ENCODE measurements around the gene POLR3A.

Gene POLR3A

GRCh38 chr10:78042752-78043104 is 13.4 kb upstream of the POLR3A start:
- TF ChIP-seq Cebpa-rat (IDR thresholded peaks at IDR 0.05), result no peak
- no peaks in the 10 kb centered on the region for H3K27me3 ChIP-seq
- peaks cover 39 to 90% (median 70%) of the 10 kb centered on the region in 10 experiments for H3K4me1 ChIP-seq
- no peak overlapping the region for H3K4me3 ChIP-seq
- H3K36me3 ChIP-seq, result peaks cover 51 to 61% (median 55%) of the 10 kb centered on the region in 11 experiments
- no peaks in the 10 kb centered on the region for H3K9me3 ChIP-seq (replicated peaks in 1 of 11)
- no peak overlapping the region for H3K9ac ChIP-seq
- peaks cover 71 to 99% (median 95%) of the 10 kb centered on the region in 11 experiments for H4K20me1 ChIP-seq
- H3K4me2 ChIP-seq, result no peak overlapping the region
- no peak overlapping the region for H3K27ac ChIP-seq

GRCh38 chr10:78042058-78042751 is 12.9 kb upstream of the POLR3A start:
- H3K9me3 ChIP-seq (replicated peaks in 1 of 11), result no peaks in the 10 kb centered on the region
- peaks cover 40 to 91% (median 72%) of the 10 kb centered on the region in 10 experiments for H3K4me1 ChIP-seq
- TF ChIP-seq Cebpa-rat (IDR thresholded peaks at IDR 0.05), result no peak
- H3K9ac ChIP-seq, result 0 out of 22 replicates have a peak overlapping the region, but pooled peaks of 1 of the 11 experiments have one; percentile 6
- H4K20me1 ChIP-seq, result peaks cover 76 to 100% (median 99%) of the 10 kb centered on the region in 11 experiments
- H3K27me3 ChIP-seq, result no peaks in the 10 kb centered on the region
- H3K4me3 ChIP-seq, result no peak overlapping the region
- H3K27ac ChIP-seq, result no peak overlapping the region
- peaks cover 57 to 66% (median 60%) of the 10 kb centered on the region in 11 experiments for H3K36me3 ChIP-seq
- H3K4me2 ChIP-seq, result peak overlapping the region in 1 of 11 experiments; percentile 6; a peak in 1 of 22 replicates

GRCh38 chr10:78041170-78042057 is 12.1 kb upstream of the POLR3A start:
- Histone ChIP-seq H3K4me2 (peak overlapping the region in 1 of 11 experiments; percentile 6; a peak in 1 of 22 replicates), H4K20me1 (peaks cover 84 to 100% (median 100%) of the 10 kb centered on the region in 11 experiments), H3K27ac (no peak overlapping the region), H3K36me3 (peaks cover 65 to 74% (median 68%) of the 10 kb centered on the region in 11 experiments), H3K9me3 (replicated peaks in 1 of 11) (no peaks in the 10 kb centered on the region), H3K4me3 (no peak overlapping the region), H3K27me3 (no peaks in the 10 kb centered on the region), H3K9ac (peak overlapping the region in 4 of 11 experiments; percentile 1 to 27 (median 16); a peak in 3 of 22 replicates), H3K4me1 (peaks cover 48 to 92% (median 73%) of the 10 kb centered on the region in 10 experiments)
- TF ChIP-seq Cebpa-rat (IDR thresholded peaks at IDR 0.05), result no peak

GRCh38 chr10:78039743-78040142 is 10.4 kb upstream of the POLR3A start:
- H3K36me3 ChIP-seq, result peaks cover 81 to 89% (median 84%) of the 10 kb centered on the region in 11 experiments
- H3K27me3 ChIP-seq, result no peaks in the 10 kb centered on the region
- H3K4me3 ChIP-seq, result no peak overlapping the region
- no peaks in the 10 kb centered on the region for H3K9me3 ChIP-seq (replicated peaks in 1 of 11)
- H3K27ac ChIP-seq, result no peak overlapping the region
- peak overlapping the region in 4 of 11 experiments; percentile 8 to 91 (median 18); a peak in 5 of 22 replicates for H3K9ac ChIP-seq
- H3K4me2 ChIP-seq, result peak overlapping the region in 3 of 11 experiments; percentile 4 to 95 (median 91); a peak in 2 of 22 replicates
- peaks cover 55 to 91% (median 74%) of the 10 kb centered on the region in 10 experiments for H3K4me1 ChIP-seq
- H4K20me1 ChIP-seq, result peaks cover 99 to 100% (median 100%) of the 10 kb centered on the region in 11 experiments
- TF ChIP-seq Cebpa-rat (IDR thresholded peaks at IDR 0.05), result no peak

GRCh38 chr10:78038791-78039547 is 9.7 kb upstream of the POLR3A start:
- H3K4me3 ChIP-seq, result no peak overlapping the region; a peak in 1 of 20 replicates
- TF ChIP-seq Cebpa-rat (IDR thresholded peaks at IDR 0.05), result no peak
- H3K9me3 ChIP-seq (replicated peaks in 1 of 11), result no peaks in the 10 kb centered on the region
- H3K4me1 ChIP-seq, result peaks cover 50 to 84% (median 68%) of the 10 kb centered on the region in 10 experiments
- no peak overlapping the region for H3K27ac ChIP-seq
- peak overlapping the region in 10 of 11 experiments; percentile 7 to 98 (median 93); a peak in 17 of 22 replicates for H3K4me2 ChIP-seq
- H3K27me3 ChIP-seq, result no peaks in the 10 kb centered on the region
- peaks cover 93 to 98% (median 96%) of the 10 kb centered on the region in 11 experiments for H4K20me1 ChIP-seq
- H3K36me3 ChIP-seq, result peaks cover 83 to 92% (median 88%) of the 10 kb centered on the region in 11 experiments
- peak overlapping the region in 10 of 11 experiments; percentile 4 to 91 (median 20); a peak in 10 of 22 replicates for H3K9ac ChIP-seq

GRCh38 chr10:78038105-78038504 is 8.8 kb upstream of the POLR3A start:
- peaks cover 82 to 88% (median 85%) of the 10 kb centered on the region in 11 experiments for H3K36me3 ChIP-seq
- peaks cover 49 to 75% (median 66%) of the 10 kb centered on the region in 10 experiments for H3K4me1 ChIP-seq
- peak overlapping the region in 4 of 10 experiments; percentile 83 to 94 (median 90); a peak in 6 of 20 replicates for H3K4me3 ChIP-seq
- peaks cover 85 to 89% (median 87%) of the 10 kb centered on the region in 11 experiments for H4K20me1 ChIP-seq
- H3K4me2 ChIP-seq, result peak overlapping the region; percentile 81 to 98 (median 94); a peak in 20 of 22 replicates
- no peaks in the 10 kb centered on the region for H3K9me3 ChIP-seq (replicated peaks in 1 of 11)
- H3K9ac ChIP-seq, result peak overlapping the region in 6 of 11 experiments; percentile 21 to 94 (median 40); a peak in 10 of 22 replicates
- H3K27ac ChIP-seq, result no peak overlapping the region
- H3K27me3 ChIP-seq, result no peaks in the 10 kb centered on the region
- TF ChIP-seq Cebpa-rat (IDR thresholded peaks at IDR 0.05), result no peak

GRCh38 chr10:78035933-78036583 is 6.7 kb upstream of the POLR3A start:
- H3K9ac ChIP-seq, result peak overlapping the region; percentile 87 to 96 (median 92); a peak in 21 of 22 replicates

More at GRCh38 chr10:78035933-78036583, 6.7 kb upstream of the POLR3A start:
- Histone ChIP-seq H3K4me1 (peaks cover 45 to 62% (median 56%) of the 10 kb centered on the region in 10 experiments), H3K4me3 (peak overlapping the region in 9 of 10 experiments; percentile 77 to 94 (median 88); a peak in 18 of 20 replicates), H3K9me3 (replicated peaks in 1 of 11) (no peaks in the 10 kb centered on the region), H4K20me1 (peaks cover 64 to 69% (median 67%) of the 10 kb centered on the region in 11 experiments), H3K36me3 (peaks cover 61 to 68% (median 66%) of the 10 kb centered on the region in 11 experiments), H3K27ac (no peak overlapping the region; a peak in 1 of 22 replicates), H3K4me2 (peak overlapping the region; percentile 81 to 98 (median 94)), H3K27me3 (no peaks in the 10 kb centered on the region)
- TF ChIP-seq Cebpa-rat (IDR thresholded peaks at IDR 0.05), result no peak

Data from BLaER1 treated with 17β-estradiol and CSF1 and Interleukin-3, amounts not matched to agents 10 nM and 100 nM (cell line).